ENCODE measurements around the gene FREM1.

- no peak for TF ChIP-seq CTCF (IDR thresholded peaks at IDR 0.05)
- no peak for TF ChIP-seq POLR2A (IDR thresholded peaks at IDR 0.05)
- TF ChIP-seq EP300 (IDR thresholded peaks at IDR 0.05), result no peak
These were observed 127.8 kb downstream of the FREM1 start for GRCh38 chr9:14782286-14783051.

Data from tibial nerve (tissue), 4 donors.